CD4-positive, alpha-beta T cell treated with Interleukin-4 for 4 hours (primary cell): ENCODE data around the gene PDE9A.

Source experiments
- DNase-seq: peaks from one replicate; pipeline ENCODE4 v3.0.0-alpha.2; 2020

Gene PDE9A

GRCh38 chr21:42745511-42746239 lies 92.3 kb downstream of the PDE9A start:
- DNase-seq, result no peak

GRCh38 chr21:42746240-42746592 lies 92.8 kb downstream of the PDE9A start:
- peak; percentile 6 for DNase-seq

DNA sequence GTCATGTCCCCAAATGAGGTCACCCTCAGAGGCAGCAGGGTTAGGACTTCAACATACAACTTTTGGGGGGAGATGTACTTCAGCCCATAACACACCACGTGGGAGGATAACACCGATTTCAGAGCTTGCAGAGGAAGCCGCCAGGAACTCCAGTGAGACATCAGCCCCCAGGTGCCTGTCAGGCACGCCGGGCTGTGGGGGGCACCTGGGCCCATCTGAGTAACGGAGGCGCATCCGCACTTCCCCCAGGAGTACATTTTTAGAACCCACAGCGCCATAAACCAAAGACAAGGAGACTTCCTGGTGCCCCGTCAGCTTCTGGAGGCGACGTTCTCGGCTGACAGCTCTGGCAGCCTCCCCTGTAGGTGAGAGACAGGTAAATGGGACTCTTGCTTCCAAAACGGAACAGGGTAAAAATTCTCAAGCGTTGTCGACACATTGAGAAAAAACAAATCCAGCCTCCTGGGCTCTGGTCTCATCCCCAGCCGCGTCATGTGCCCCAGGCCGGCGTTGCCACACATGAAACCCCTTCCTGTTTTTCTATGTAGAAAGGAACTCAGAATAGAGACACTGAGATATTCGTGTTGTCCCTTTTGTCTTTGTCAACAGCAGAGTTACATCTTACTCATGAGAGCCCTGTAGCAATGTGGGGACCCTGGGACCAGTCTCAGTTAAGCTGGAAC lies 93.3 kb downstream of the PDE9A start:
- peak; percentile 64 for DNase-seq

GRCh38 chr21:42747276-42747701 lies 93.9 kb downstream of the PDE9A start:
- DNase-seq, result no peak

- no peak for DNase-seq
These were observed 94.4 kb downstream of the PDE9A start for GRCh38 chr21:42747746-42748351.

DNA sequence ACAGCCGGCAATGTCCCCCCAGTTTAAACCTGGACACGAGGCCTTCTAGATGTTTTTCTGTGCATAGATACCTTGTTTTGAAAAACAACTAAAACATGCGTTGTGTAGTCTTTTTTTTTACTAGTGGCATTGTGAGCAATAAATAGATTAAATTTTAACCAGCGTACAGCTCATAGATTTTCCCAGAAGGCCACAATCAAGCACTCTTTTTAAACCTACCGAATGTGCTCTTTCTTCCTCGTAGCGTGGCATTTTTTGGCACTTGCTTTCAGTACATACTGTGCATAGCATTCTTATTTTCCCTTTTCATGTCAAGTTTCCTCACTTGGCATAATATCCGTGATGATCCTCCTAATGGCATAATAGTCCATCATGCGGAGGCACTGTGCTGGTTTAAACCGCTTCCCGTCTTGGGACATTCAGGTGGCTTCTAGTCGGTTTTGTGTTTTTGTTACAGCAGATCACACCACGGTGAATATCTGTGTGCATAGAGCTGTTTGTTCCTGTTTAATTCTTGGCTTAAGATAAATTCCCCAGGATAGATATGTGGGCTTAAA lies 95.3 kb downstream of the PDE9A start:
- DNase-seq, result no peak

DNA sequence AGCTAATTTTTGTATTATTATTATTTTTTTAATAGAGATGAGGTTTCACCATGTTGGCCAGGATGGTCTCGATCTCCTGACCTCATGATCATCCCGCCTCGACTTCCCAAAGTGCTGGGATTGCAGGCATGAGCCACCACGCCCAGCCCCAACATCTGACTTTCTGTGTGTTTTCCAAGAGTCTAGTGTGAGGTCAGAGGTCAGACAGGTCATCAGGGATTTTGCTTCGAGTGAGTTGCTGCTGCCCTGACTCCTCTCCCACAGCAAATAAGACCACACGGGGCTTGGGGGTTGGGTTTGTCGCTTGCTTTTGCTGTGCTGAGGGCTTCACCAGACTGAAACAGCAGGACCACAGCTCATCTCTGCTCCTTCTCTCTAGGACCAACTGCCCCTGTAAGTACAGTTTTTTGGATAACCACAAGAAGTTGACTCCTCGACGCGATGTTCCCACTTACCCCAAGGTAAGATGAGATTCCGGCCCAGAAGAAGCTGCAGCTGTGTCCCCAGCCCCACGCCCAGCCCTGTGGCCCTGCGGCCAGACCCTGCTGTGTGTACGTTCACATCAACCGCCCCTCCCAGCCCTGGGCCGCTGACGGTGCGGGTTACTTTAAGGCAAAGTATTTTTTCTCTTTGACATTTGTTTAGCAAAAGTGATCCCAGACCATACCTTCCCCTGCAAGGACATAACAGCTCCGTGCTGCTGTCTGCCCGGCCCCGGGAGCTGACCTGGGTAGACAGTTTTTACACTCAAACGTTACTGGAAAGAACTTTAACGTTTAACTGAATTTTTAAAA lies 97.5 kb downstream of the PDE9A start:
- DNase-seq, result no peak

DNA sequence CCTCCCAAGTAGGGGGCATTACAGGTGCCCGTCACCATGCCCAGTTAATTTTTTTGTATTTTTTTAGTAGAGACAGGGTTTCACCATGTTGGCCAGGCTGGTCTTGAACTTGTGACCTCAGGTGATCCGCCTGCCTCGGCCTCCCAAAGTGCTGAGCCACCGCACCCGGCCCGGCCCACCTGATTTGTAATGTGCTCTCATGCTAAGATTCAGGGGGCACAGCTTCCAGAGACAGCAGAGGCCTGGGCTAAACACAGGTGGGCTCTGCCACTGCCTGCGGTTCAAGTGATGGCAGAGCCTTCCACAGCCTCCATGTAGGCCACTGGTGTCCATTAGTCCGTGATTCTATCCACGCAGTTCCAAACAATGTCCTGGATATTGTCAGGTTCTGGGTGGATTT lies 98.4 kb downstream of the PDE9A start:
- DNase-seq, result no peak

GRCh38 chr21:42753804-42754203 lies 100.4 kb downstream of the PDE9A start:
- DNase-seq, result no peak

- no peak for DNase-seq
These were observed 101.0 kb downstream of the PDE9A start for GRCh38 chr21:42754270-42754933.

- no peak for DNase-seq
These were observed 101.7 kb downstream of the PDE9A start for GRCh38 chr21:42755031-42755665.

GRCh38 chr21:42755766-42756579 lies 102.6 kb downstream of the PDE9A start:
- DNase-seq, result no peak

GRCh38 chr21:42756580-42757250 lies 103.3 kb downstream of the PDE9A start:
- no peak for DNase-seq

DNA sequence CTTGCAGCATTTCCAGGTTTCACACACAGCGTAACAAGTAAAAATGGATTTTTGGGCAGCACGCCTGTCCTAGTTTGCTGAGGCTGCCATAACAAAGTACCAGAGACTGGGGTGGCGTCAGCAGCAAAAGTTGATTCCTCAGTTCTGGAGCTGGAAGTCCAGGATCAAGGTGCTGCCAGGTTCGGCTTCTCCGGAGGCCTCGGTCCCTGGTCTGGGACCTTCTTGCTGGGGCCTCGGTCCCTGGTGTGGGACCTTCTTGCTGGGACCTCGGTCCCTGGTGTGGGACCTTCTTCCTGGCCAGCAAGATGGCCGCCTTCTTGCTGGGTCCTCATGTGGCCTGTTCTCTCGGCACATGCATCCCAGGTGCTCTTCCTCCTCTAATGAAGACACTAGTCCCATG lies 104.0 kb downstream of the PDE9A start:
- DNase-seq, result no peak

DNA sequence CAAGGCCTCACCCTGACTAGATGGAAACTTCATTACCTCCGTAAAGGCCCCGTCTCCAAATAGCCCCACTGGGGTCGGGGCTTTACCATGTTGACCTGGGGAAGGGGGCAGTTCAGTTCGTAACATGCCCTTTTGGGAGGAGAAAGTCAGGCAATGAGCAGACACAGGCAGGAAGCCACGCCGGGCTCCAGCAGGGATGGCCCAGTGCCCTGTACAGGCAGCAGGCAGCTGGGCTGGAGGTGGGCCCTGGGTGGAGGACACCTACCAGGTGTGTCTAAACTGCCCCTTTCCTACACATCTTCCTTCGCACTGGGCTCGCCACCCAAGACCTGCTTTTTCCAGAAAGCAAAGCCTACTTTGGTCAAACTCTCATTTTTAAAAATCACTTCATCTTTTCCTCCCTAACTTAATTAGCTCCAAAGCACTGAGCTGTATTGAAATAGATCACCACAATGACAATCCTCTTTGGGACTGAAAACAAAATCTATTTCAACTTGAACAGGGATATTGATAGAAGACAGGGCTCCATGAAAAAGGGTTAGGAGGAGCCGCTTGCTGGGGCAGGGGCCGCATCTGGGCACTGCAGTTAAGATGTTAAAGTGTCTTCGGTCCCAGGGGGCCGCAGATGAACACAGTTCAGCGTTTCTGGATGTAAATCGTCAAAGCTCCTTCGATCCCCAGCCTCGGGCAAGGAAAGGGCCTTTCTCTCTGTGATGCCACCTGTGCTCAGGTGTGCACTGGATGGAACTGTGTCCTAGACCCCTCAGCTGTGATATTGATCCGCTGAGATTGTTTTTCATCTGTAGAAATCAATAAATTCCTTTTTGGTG lies 104.6 kb downstream of the PDE9A start:
- no peak for DNase-seq

- DNase-seq, result no peak
These were observed 105.5 kb downstream of the PDE9A start for GRCh38 chr21:42758721-42759593.

- DNase-seq, result no peak
These were observed 106.1 kb downstream of the PDE9A start for GRCh38 chr21:42759594-42759927.

DNA sequence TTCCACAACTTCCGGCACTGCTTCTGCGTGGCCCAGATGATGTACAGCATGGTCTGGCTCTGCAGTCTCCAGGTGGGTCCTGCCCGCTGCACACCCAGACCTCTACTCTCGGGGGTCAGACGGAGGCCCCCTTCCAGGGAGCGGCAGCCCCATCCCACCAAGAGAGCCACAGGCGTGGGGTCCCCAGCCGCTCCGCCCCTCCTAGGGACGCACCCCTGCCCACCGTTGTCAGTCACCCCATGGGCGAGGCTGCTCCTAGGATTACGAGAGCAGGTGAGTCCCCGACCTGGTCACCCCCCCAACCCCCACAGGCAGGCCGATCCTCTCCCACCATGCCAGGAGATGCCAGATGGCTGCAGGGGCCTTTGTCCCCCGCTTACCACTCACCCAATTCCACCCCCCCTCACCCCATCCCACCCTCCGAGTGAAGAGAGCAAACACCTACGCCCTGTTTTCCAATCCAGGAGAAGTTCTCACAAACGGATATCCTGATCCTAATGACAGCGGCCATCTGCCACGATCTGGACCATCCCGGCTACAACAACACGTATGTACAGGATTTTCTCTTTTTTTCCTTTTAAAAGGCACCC lies 107.0 kb downstream of the PDE9A start:
- no peak for DNase-seq
